ENCODE results near the gene COL4A2. TPM values are rescaled to one million over a fixed set of nuclear protein-coding genes. Genes with fewer than 3 reads are reported as not detected.

The COL4A2 gene
- total RNA-seq, 1 donor from 2014 or later: 159 TPM

DNA sequence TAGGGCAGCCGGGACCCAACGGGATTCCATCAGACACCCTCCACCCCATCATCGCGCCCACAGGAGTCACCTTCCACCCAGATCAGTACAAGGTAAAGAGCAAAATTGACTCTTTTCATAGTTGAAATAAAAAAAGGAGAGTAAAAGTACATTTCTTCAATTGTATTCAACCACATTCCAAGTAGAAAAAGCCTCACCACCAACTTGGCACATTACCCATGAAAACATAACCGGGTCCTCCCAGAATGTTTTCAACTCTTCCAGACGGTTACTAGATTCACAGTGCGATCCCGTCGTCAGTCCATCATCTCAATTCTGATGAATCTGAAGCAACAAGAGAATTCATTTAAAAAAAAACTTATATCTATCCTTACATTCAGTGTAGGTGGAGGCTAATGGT, 129.2 kb downstream of the COL4A2 start:
- Mint-ChIP-seq H3K36me3 (ENCODE audit: low read depth) (peaks cover 23% of the 10 kb centered on the region), H3K4me3 (no peak overlapping the region), H3K27ac (ENCODE audit: unreplicated experiment) (no peak overlapping the region), H3K27me3 (ENCODE audit: low read depth) (no peaks in the 10 kb centered on the region), H3K4me1 (no peaks in the 10 kb centered on the region), H3K9me3 (no peaks in the 10 kb centered on the region)
- no peak for TF ChIP-seq CTCF (conservative IDR thresholded peaks at IDR 0.05)
- no peak for DNase-seq (ENCODE audit: low read depth, low spot score)

- no peak for DNase-seq (ENCODE audit: low read depth, low spot score)
- Mint-ChIP-seq H3K4me3 (no peak overlapping the region), H3K27me3 (ENCODE audit: low read depth) (no peaks in the 10 kb centered on the region), H3K27ac (ENCODE audit: unreplicated experiment) (no peak overlapping the region), H3K36me3 (ENCODE audit: low read depth) (peaks cover 22% of the 10 kb centered on the region), H3K9me3 (no peaks in the 10 kb centered on the region), H3K4me1 (no peaks in the 10 kb centered on the region)
- TF ChIP-seq CTCF (conservative IDR thresholded peaks at IDR 0.05): no peak
These were observed 129.8 kb downstream of the COL4A2 start for GRCh38 chr13:110436786-110437370.

- DNase-seq (ENCODE audit: low read depth, low spot score): no peak
- peaks cover 12% of the 10 kb centered on the region for H3K4me1 Mint-ChIP-seq
- H3K4me3 Mint-ChIP-seq: no peak overlapping the region
- peaks cover 22% of the 10 kb centered on the region for H3K36me3 Mint-ChIP-seq (ENCODE audit: low read depth)
- no peaks in the 10 kb centered on the region for H3K9me3 Mint-ChIP-seq
- H3K27me3 Mint-ChIP-seq (ENCODE audit: low read depth): no peaks in the 10 kb centered on the region
- TF ChIP-seq CTCF (conservative IDR thresholded peaks at IDR 0.05): no peak
- peak overlapping the region; percentile 78 for H3K27ac Mint-ChIP-seq (ENCODE audit: unreplicated experiment)
These were observed 131.1 kb downstream of the COL4A2 start for GRCh38 chr13:110438211-110438610.

- H3K4me3 Mint-ChIP-seq: no peak overlapping the region
- DNase-seq (ENCODE audit: low read depth, low spot score): no peak
- no peak overlapping the region for H3K27ac Mint-ChIP-seq (ENCODE audit: unreplicated experiment)
- H3K9me3 Mint-ChIP-seq: no peaks in the 10 kb centered on the region
- H3K4me1 Mint-ChIP-seq: peaks cover 18% of the 10 kb centered on the region
- H3K36me3 Mint-ChIP-seq (ENCODE audit: low read depth): peaks cover 22% of the 10 kb centered on the region
- H3K27me3 Mint-ChIP-seq (ENCODE audit: low read depth): no peaks in the 10 kb centered on the region
- no peak for TF ChIP-seq CTCF (conservative IDR thresholded peaks at IDR 0.05)
These were observed 131.7 kb downstream of the COL4A2 start for GRCh38 chr13:110438776-110439175.

- H3K9me3 Mint-ChIP-seq: no peaks in the 10 kb centered on the region
- no peak overlapping the region for H3K27ac Mint-ChIP-seq (ENCODE audit: unreplicated experiment)
- peaks cover 21% of the 10 kb centered on the region for H3K4me1 Mint-ChIP-seq
- H3K27me3 Mint-ChIP-seq (ENCODE audit: low read depth): no peaks in the 10 kb centered on the region
- H3K4me3 Mint-ChIP-seq: no peak overlapping the region
- no peak for DNase-seq (ENCODE audit: low read depth, low spot score)
- peaks cover 13% of the 10 kb centered on the region for H3K36me3 Mint-ChIP-seq (ENCODE audit: low read depth)
- no peak for TF ChIP-seq CTCF (conservative IDR thresholded peaks at IDR 0.05)
These were observed 134.1 kb downstream of the COL4A2 start for GRCh38 chr13:110440946-110441731.

Data from neural crest cell (in vitro differentiated cells).